NCI-H2081 treated with DMSO at 0.1 percent for 48 hours (cell line): Measurements from ENCODE around the gene SLC13A5.

ENCODE experiments used
- DNase-seq: peaks from one replicate; lab custom pipeline; 2025; lab: John Stamatoyannopoulos, UW

SLC13A5 gene

DNA sequence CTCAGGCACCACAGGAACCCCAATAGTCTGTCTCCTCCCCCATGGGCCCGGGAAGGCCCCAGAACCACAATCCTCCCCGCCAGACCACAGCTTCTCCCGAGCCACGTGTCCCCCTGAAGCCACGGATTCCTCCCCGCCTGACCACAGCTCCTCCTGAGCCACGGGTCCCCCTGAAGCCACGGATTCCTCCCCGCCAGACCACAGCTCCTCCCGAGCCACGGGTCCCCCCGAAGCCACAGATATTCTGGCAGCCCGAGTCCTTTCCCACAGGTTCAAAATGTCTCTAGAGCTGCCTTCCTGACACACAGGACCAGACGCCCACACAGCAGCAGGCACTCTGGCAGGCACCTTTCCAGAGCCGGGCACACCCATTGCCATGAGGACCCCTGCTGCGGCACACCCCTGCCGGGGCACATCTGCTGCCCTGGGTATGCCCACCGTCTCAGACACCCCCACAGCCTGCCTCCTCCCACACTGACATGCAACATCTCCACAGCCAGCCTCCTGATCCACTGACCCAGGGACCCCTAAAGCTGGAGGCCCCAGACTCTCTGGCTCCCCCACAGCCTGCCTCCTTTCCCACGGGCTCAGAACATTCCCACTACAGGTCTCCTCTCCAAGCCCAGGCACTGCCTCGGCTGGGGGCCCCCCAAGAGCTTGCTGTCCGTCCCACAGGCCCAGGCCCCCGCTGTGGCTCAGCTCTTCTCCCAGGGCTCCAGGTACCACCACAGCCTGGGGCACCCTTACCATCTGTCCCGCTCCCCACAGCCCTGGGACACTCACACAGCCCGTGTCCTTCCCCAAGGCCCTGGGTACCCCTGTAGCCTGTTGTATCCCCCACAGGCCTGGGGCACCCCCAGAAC, 74.9 kb downstream of the SLC13A5 start:
- no peak for DNase-seq

DNA sequence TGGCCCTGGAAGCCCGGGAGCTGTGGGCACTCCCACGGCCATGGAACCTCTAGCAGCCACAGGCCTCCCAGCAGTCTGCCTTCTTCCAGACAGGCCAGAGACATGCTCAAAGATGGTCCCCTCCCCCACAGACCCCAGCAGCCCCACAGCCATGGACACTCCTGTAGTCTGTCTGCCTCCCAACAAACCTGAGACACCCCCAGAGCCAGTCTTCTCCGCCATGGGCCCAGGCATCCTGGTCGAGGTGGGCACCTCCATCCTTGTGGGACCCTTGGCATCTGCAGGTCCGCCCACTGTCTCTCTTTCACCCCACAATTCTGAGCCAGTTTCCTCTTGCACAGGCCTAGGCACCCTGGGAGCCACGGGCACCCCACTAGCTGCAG, 75.7 kb downstream of the SLC13A5 start:
- DNase-seq = no peak

DNA sequence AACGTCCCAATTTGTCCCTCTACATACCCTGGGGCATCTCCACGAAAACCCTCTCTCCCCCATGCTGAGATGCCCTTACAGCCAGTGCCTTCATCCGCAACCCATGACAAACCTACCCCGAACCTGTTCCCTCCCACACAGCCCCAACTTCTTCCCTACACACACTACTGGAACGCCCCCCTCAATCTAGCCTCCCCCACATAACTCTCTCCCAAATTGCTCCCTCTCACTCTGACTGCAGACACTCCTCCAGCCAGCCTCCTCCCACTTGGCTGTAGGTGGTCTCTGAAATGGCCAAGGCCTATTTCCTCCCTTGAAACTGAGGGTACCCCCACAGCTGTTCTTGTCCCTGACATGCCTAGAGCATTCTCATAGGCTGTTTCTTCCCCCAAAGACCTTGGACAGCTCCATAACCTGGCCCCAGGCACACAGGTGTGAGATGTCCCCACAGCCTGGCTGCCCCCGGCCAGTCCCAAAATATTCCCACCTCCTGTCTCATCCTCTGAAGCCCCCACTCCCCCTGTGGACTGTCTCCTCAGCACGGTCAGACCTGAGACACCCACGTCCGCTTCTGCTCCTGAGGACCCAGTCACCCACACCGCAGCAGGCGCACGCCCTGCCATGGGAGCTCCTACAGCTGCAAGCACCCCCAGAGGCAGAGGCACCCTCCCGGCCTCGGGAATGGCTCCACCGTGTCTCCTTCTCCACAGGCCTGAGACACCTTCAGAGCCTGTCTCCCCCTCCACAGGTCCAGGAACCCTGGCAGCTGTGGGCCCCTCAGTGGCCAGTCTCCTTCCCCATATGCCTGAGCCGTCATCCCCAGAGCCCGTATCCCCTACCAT, 76.3 kb downstream of the SLC13A5 start:
- DNase-seq = no peak

DNA sequence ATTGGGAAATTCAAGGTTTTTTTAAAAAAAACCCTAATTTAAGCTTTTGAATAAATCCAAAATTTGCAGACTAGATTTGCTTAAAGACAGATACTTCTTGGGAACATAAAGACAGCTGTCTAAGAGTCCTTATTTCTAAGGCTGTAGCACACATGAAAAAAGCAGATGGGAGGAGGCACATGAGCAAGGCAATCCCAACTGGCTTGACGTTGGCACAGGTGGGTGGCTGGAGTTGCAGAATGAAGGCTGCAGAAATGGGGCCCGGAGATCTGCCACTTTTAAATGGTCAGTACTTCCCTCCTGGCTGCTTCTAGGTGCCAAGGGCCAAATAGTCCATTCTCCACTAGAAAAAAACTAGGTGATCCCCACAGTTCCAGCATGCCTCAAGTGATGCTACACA, 77.1 kb downstream of the SLC13A5 start:
- no peak for DNase-seq
